Measurements from ENCODE around the gene RCN2.

RCN2 gene

GRCh38 chr15:76967067-76967466 lies 35.5 kb downstream of the RCN2 start:
- TF ChIP-seq REST (IDR thresholded peaks at IDR 0.05; ENCODE audit: low read depth) (no peak), YY1 (IDR thresholded peaks at IDR 0.05; ENCODE audit: low read depth) (no peak), ZBTB7A (IDR thresholded peaks at IDR 0.05; ENCODE audit: low read depth) (no peak), RAD21 (IDR thresholded peaks at IDR 0.05; ENCODE audit: low read depth) (no peak), EGR1 (IDR thresholded peaks at IDR 0.05) (no peak), MAX (IDR thresholded peaks at IDR 0.05) (no peak), USF1 (IDR thresholded peaks at IDR 0.05) (no peak), CEBPB (IDR thresholded peaks at IDR 0.05) (no peak), CREB1 (IDR thresholded peaks at IDR 0.05; ENCODE audit: low read depth) (no peak), NFIC (IDR thresholded peaks at IDR 0.05) (no peak), TCF12 (IDR thresholded peaks at IDR 0.05; ENCODE audit: low read depth) (no peak), TEAD4 (IDR thresholded peaks at IDR 0.05) (no peak), EP300 (IDR thresholded peaks at IDR 0.05; ENCODE audit: borderline replicate concordance) (no peak), TAF1 (IDR thresholded peaks at IDR 0.05; ENCODE audit: low read depth) (no peak), FOXM1 (IDR thresholded peaks at IDR 0.05; ENCODE audit: borderline replicate concordance, low read depth) (no peak)

GRCh38 chr15:76968306-76968705 lies 36.8 kb downstream of the RCN2 start:
- TF ChIP-seq CEBPB (IDR thresholded peaks at IDR 0.05), result no peak
- TF ChIP-seq MAX (IDR thresholded peaks at IDR 0.05), result no peak
- no peak for TF ChIP-seq EGR1 (IDR thresholded peaks at IDR 0.05)

GRCh38 chr15:76972389-76973361 lies 41.1 kb downstream of the RCN2 start:
- TF ChIP-seq ZBTB7A (IDR thresholded peaks at IDR 0.05; ENCODE audit: low read depth), result no peak
- no peak for TF ChIP-seq TAF1 (IDR thresholded peaks at IDR 0.05; ENCODE audit: low read depth)
- TF ChIP-seq USF1 (IDR thresholded peaks at IDR 0.05), result no peak
- TF ChIP-seq NFIC (IDR thresholded peaks at IDR 0.05), result no peak
- TF ChIP-seq MAX (IDR thresholded peaks at IDR 0.05), result no peak
- no peak for TF ChIP-seq EP300 (IDR thresholded peaks at IDR 0.05; ENCODE audit: borderline replicate concordance)
- no peak for TF ChIP-seq TEAD4 (IDR thresholded peaks at IDR 0.05)

GRCh38 chr15:76973362-76973743 lies 41.8 kb downstream of the RCN2 start:
- TF ChIP-seq RAD21 (IDR thresholded peaks at IDR 0.05; ENCODE audit: low read depth) (peak; percentile 81), ZBTB7A (IDR thresholded peaks at IDR 0.05; ENCODE audit: low read depth) (peak; percentile 97), TCF12 (IDR thresholded peaks at IDR 0.05; ENCODE audit: low read depth) (no peak)

- TF ChIP-seq EP300 (IDR thresholded peaks at IDR 0.05; ENCODE audit: borderline replicate concordance), result no peak
- no peak for TF ChIP-seq USF1 (IDR thresholded peaks at IDR 0.05)
- no peak for TF ChIP-seq FOXM1 (IDR thresholded peaks at IDR 0.05; ENCODE audit: borderline replicate concordance, low read depth)
- TF ChIP-seq TCF12 (IDR thresholded peaks at IDR 0.05; ENCODE audit: low read depth), result no peak
- no peak for TF ChIP-seq RAD21 (IDR thresholded peaks at IDR 0.05; ENCODE audit: low read depth)
- no peak for TF ChIP-seq YY1 (IDR thresholded peaks at IDR 0.05; ENCODE audit: low read depth)
Observed at GRCh38 chr15:76973906-76974305, 42.4 kb downstream of the RCN2 start.

- TF ChIP-seq EP300 (IDR thresholded peaks at IDR 0.05; ENCODE audit: borderline replicate concordance) (no peak), TCF12 (IDR thresholded peaks at IDR 0.05; ENCODE audit: low read depth) (no peak), CREB1 (IDR thresholded peaks at IDR 0.05; ENCODE audit: low read depth) (no peak), CEBPB (IDR thresholded peaks at IDR 0.05) (no peak), MAX (IDR thresholded peaks at IDR 0.05) (no peak), ZBTB7A (IDR thresholded peaks at IDR 0.05; ENCODE audit: low read depth) (no peak), YY1 (IDR thresholded peaks at IDR 0.05; ENCODE audit: low read depth) (no peak), RAD21 (IDR thresholded peaks at IDR 0.05; ENCODE audit: low read depth) (no peak), NFIC (IDR thresholded peaks at IDR 0.05) (no peak), USF1 (IDR thresholded peaks at IDR 0.05) (no peak), FOXM1 (IDR thresholded peaks at IDR 0.05; ENCODE audit: borderline replicate concordance, low read depth) (no peak), REST (IDR thresholded peaks at IDR 0.05; ENCODE audit: low read depth) (no peak), TEAD4 (IDR thresholded peaks at IDR 0.05) (no peak), EGR1 (IDR thresholded peaks at IDR 0.05) (no peak), TAF1 (IDR thresholded peaks at IDR 0.05; ENCODE audit: low read depth) (no peak)
Observed at GRCh38 chr15:76974456-76975036, 43.0 kb downstream of the RCN2 start.

Data from Ishikawa (cell line).